Common myeloid progenitor, CD34-positive (primary cell): ENCODE measurements around the gene PASK.

Experiments
- CTCF ChIA-PET: fragments of 350-600 bp; sonication (Branson Sonifier 250); formaldehyde crosslinking; loops from one replicate; lab custom pipeline; 2021; ENCODE audit warnings: antibody characterized with exemption; lab: Charles Lee
- POLR2A ChIA-PET: fragments of 350-600 bp; sonication (Branson Sonifier 250); formaldehyde crosslinking; loops from one replicate; lab custom pipeline; 2021; ENCODE audit warnings: antibody characterized with exemption; lab: Charles Lee
- DNase-seq, 3 donors: peaks; one replicate each; pipeline versions ENCODE4 v3.0.0 to v3.0.0-alpha.2; 2013
- H3K27ac ChIP-seq, 2 experiments: 1 replicate in 1 of 2; 2 replicates in 1 of 2; pipeline ENCODE4 v1.7.0; 2013; ENCODE audit warnings: inconsistent platforms in 2 of 2, low read length in 2 of 2, mild to moderate bottlenecking in 2 of 2, low read depth in 1 of 2, moderate library complexity in 1 of 2; ENCODE audit not compliant: severe bottlenecking in 2 of 2, insufficient read depth in 1 of 2, poor library complexity in 1 of 2
- H3K27me3 ChIP-seq, 5 experiments: replicated peaks in 2 of 5; 1 replicate in 3 of 5; 2 replicates in 2 of 5; pipeline versions ENCODE4 v1.6.1 to v1.7.0; 2013; ENCODE audit warnings: low read length in 4 of 5, mild to moderate bottlenecking in 2 of 5, moderate library complexity in 2 of 5, inconsistent platforms in 1 of 5; ENCODE audit not compliant: insufficient read depth in 5 of 5, control insufficient read depth in 4 of 5
- H3K36me3 ChIP-seq, 4 experiments: 1 replicate in 2 of 4; 2 replicates in 2 of 4; pipeline versions ENCODE4 v1.6.1 to v1.7.0; 2013; ENCODE audit warnings: low read length in 3 of 4, control low read depth in 1 of 4, mild to moderate bottlenecking in 1 of 4; ENCODE audit not compliant: control insufficient read depth in 4 of 4, insufficient read depth in 4 of 4
- H3K4me1 ChIP-seq, 4 experiments: 1 replicate in 3 of 4; 2 replicates in 1 of 4; pipeline versions ENCODE4 v1.6.1 to v1.7.1; 2013; ENCODE audit warnings: low read length in 3 of 4, mild to moderate bottlenecking in 3 of 4, control low read depth in 1 of 4, inconsistent platforms in 1 of 4, moderate library complexity in 1 of 4; ENCODE audit not compliant: control insufficient read depth in 4 of 4, insufficient read depth in 4 of 4; ENCODE audit errors: control extremely low read depth in 1 of 4
- H3K4me3 ChIP-seq, 7 experiments: 1 replicate in 4 of 7; 2 replicates in 3 of 7; pipeline versions ENCODE4 v1.5.1 to v1.7.0; 2013; ENCODE audit warnings: mild to moderate bottlenecking in 7 of 7, low read length in 6 of 7, moderate library complexity in 6 of 7, inconsistent platforms in 2 of 7, low read depth in 2 of 7, control low read depth in 1 of 7; ENCODE audit not compliant: insufficient read depth in 4 of 7, control insufficient read depth in 1 of 7; ENCODE audit errors: extremely low read depth in 1 of 7
- H3K9me3 ChIP-seq, 5 experiments: 1 replicate in 4 of 5; 2 replicates in 1 of 5; pipeline versions ENCODE4 v1.6.1 to v1.7.1; 2013; ENCODE audit warnings: low read length in 4 of 5, mild to moderate bottlenecking in 2 of 5, inconsistent platforms in 1 of 5, low read depth in 1 of 5, moderate library complexity in 1 of 5; ENCODE audit not compliant: control insufficient read depth in 4 of 5, insufficient read depth in 2 of 5; ENCODE audit errors: control extremely low read depth in 1 of 5
- WGBS: methylation state at CpG from one replicate; pipeline ENCODE4 v1.1.5; 2013; ENCODE audit not compliant: insufficient coverage; 5-methylcytosine and 5-hydroxymethylcytosine counted together

PASK gene

GRCh38 chr2:241112046-241112445 lies 37.2 kb downstream of the PASK start:
- whole genome bisulfite sequencing = 93% methylated on average over 14 of the region's 17 CpGs
- CTCF ChIA-PET = no interaction called here
- Histone ChIP-seq H3K9me3 (no peaks in the 10 kb centered on the region), H3K36me3 (peaks cover 2 to 48% (median 27%) of the 10 kb centered on the region in 4 experiments), H3K27me3 (no peaks in the 10 kb centered on the region), H3K4me3 (no peak overlapping the region), H3K27ac (no peak overlapping the region), H3K4me1 (no peaks in the 10 kb centered on the region)
- POLR2A ChIA-PET = interaction anchor here (0.6 kb wide), 1 partner anchor 39 kb away, joined by 4 read pairs; no protein-coding TSS in a partner anchor
- DNase-seq = no peak

- WGBS = over 99% methylated on average over 9 of the region's 9 CpGs
- POLR2A ChIA-PET = interaction anchor here (0.7 kb wide), 1 partner anchor 155 kb away, joined by 3 read pairs; no protein-coding TSS in a partner anchor
- Histone ChIP-seq H3K27ac (no peak overlapping the region), H3K4me1 (no peaks in the 10 kb centered on the region), H3K4me3 (no peak overlapping the region), H3K9me3 (no peaks in the 10 kb centered on the region), H3K36me3 (peaks cover 2 to 49% (median 24%) of the 10 kb centered on the region in 4 experiments), H3K27me3 (no peaks in the 10 kb centered on the region)
- DNase-seq = no peak
- CTCF ChIA-PET = no interaction called here
Observed at GRCh38 chr2:241111440-241111805, 37.8 kb downstream of the PASK start.

GRCh38 chr2:241110607-241111439 lies 38.4 kb downstream of the PASK start:
- no peaks in the 10 kb centered on the region for H3K27me3 ChIP-seq
- DNase-seq = no peak
- no peaks in the 10 kb centered on the region for H3K4me1 ChIP-seq
- H3K4me3 ChIP-seq = no peak overlapping the region
- peaks cover 2 to 51% (median 24%) of the 10 kb centered on the region in 4 experiments for H3K36me3 ChIP-seq
- CTCF ChIA-PET = no interaction called here
- POLR2A ChIA-PET = interaction anchor here (0.7 kb wide), 1 partner anchor 154 kb away, joined by 3 read pairs; no protein-coding TSS in a partner anchor
- no peaks in the 10 kb centered on the region for H3K9me3 ChIP-seq
- 98% methylated on average over 17 of the region's 19 CpGs for WGBS
- no peak overlapping the region for H3K27ac ChIP-seq

GRCh38 chr2:241110089-241110606 lies 39.1 kb downstream of the PASK start:
- WGBS = 96% methylated on average over 9 of the region's 9 CpGs
- Histone ChIP-seq H3K4me1 (no peaks in the 10 kb centered on the region), H3K27ac (no peak overlapping the region), H3K27me3 (no peaks in the 10 kb centered on the region), H3K4me3 (no peak overlapping the region), H3K36me3 (peaks cover 2 to 53% (median 23%) of the 10 kb centered on the region in 4 experiments), H3K9me3 (no peaks in the 10 kb centered on the region)
- no peak for DNase-seq
- CTCF ChIA-PET = no interaction called here
- POLR2A ChIA-PET = no interaction called here

GRCh38 chr2:241109210-241110088 lies 39.8 kb downstream of the PASK start:
- no peaks in the 10 kb centered on the region for H3K9me3 ChIP-seq
- ChIA-PET CTCF (interaction anchor here (0.6 kb wide), 1 partner anchor 41 kb away, joined by 4 read pairs; no protein-coding TSS in a partner anchor), POLR2A (no interaction called here)
- H3K36me3 ChIP-seq = peaks cover 2 to 48% (median 18%) of the 10 kb centered on the region in 4 experiments
- DNase-seq = no peak
- no peaks in the 10 kb centered on the region for H3K27me3 ChIP-seq
- WGBS = 96% methylated on average over 10 of the region's 14 CpGs
- H3K27ac ChIP-seq = no peak overlapping the region
- no peaks in the 10 kb centered on the region for H3K4me1 ChIP-seq
- no peak overlapping the region for H3K4me3 ChIP-seq

GRCh38 chr2:241108271-241109209 lies 40.7 kb downstream of the PASK start:
- POLR2A ChIA-PET = no interaction called here
- WGBS = 91% methylated on average over 21 of the region's 35 CpGs
- Histone ChIP-seq H3K36me3 (peaks cover 2 to 39% (median 15%) of the 10 kb centered on the region in 4 experiments), H3K27me3 (no peaks in the 10 kb centered on the region), H3K4me1 (peaks cover 0 to 5% (median 1%) of the 10 kb centered on the region in 4 experiments), H3K9me3 (no peaks in the 10 kb centered on the region), H3K4me3 (no peak overlapping the region), H3K27ac (no peak overlapping the region)
- DNase-seq = no peak
- CTCF ChIA-PET = interaction anchor here (0.8 to 1.5 kb wide), 2 partner anchors 12 to 35 kb away, joined by 3 read pairs; no protein-coding TSS in a partner anchor
